GM19452 (cell line): ENCODE data around the gene ANKRD13C.

Experiments
- ATAC-seq: cut with Tn5 transposase; IDR thresholded peaks from one replicate; pipeline ENCODE4 v1.9.1; 2021; ENCODE audit not compliant: unreplicated experiment

The ANKRD13C gene

DNA sequence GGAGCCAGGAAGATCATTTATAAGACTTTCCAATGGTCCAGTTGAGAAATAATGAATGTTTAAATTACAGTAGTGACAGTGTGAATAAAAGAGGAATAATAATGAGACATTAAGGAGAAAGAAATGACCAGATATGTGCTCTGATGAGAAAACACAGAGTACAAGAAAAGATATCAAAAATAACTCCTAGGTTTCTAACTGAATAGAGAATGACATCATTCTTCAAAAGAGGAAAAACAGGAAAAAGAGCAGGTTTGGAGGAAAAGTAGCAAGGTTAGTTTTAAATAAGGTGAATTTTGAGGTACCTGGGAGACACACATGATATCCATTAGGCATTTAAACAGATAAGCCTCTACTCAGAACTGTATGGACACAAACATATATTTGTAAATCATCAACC, 55.0 kb downstream of the ANKRD13C start:
- ATAC-seq, result no peak

GRCh38 chr1:70295749-70296148, 58.8 kb downstream of the ANKRD13C start:
- ATAC-seq, result no peak

- ATAC-seq, result no peak
Measured at GRCh38 chr1:70293186-70293843, 61.2 kb downstream of the ANKRD13C start.

DNA sequence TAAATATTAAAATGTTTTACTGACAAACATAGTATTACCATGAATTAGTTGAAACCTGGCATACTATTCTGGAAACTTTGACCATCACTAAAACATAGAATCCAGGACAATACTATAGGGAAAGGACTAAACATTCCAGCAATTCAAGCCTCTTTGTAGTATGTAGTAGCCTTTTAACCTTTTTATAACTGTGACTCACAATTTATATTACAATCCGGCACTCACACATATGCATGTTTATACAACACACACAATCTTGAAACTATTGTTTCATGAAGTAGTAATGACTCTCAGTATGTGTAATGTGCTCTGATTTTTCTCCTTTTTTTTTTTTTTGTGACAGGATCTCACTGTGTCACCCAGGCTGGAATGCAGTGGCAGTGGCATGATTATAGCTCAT, 64.3 kb downstream of the ANKRD13C start:
- ATAC-seq, result no peak

- no peak for ATAC-seq
Measured at GRCh38 chr1:70288166-70288565, 66.4 kb downstream of the ANKRD13C start.

GRCh38 chr1:70286453-70286852, 68.1 kb downstream of the ANKRD13C start:
- no peak for ATAC-seq

DNA sequence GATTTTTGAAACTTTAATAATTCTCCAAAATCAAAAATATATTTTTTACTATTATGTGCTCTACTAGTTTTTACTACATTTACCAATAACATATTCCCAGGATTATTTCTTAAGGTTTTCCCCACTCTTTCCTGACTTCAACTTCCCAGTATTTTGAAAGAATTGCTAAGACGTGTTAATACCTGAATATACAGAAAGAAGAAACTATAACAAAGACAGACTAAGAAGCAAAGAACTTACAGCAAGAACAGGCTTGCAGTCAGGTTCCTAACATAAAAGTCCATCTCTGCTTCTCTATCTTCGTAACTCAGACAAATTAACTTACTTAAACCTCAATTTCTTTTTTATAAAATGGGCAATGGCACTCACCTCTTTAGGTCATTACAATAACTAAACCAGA, 70.2 kb downstream of the ANKRD13C start:
- no peak for ATAC-seq

DNA sequence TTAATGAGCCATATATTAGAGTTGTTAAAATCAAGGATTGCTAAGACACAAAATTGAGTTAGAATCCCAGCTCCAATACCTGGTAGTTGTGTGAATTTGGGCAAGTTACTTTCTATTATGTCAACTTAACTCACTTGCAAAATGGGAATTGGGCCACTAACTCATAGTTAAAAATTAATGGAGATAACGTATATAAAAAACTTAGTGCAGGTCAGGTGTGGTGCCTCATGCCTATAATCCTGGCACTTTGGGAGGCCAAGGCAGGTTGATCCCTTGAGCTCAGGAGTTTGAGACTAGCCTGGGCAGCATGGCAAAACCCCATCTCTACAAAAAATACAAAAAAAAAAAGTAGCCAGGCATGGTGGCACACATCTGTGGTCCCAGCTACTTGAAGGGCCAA, 75.8 kb downstream of the ANKRD13C start:
- ATAC-seq, result no peak

GRCh38 chr1:70277875-70278274, 76.6 kb downstream of the ANKRD13C start:
- no peak for ATAC-seq

DNA sequence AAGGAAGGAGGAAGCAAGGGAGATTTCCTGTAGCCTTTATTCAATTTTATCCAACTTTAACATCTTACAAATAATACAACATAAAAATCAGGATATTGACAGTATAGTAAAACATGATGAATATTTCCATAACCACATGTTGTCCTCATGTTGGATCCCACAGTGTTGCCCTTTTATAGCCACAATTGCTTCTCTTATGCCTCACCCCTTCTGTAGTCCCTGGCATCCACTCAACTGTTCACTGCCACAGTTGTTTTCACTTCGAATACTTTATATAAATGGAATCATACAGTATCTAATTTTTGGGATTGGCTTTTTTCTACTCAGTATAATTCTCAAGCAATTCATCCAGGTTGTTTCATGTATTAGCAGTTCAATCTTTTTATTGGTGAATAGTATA, 88.6 kb downstream of the ANKRD13C start:
- no peak for ATAC-seq

DNA sequence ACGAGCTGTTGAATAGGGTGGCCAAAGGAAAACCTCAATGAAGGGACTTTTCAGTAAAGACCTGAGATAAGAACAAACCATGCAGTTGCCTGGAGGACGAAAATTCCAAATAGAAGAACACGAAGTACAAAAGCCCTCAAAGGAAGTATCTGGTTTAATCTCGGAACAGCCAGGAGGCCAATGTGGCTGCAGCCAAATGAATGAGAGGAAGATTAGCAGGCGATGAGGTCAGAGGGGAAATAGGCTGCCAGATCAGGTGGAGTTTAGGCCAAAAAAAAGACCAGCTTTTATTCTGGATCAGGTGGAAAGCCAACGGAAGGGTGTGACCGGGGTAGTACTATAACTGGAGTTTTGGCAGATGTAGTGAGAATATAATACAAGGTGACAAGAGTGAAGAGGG, 89.7 kb downstream of the ANKRD13C start:
- no peak for ATAC-seq

DNA sequence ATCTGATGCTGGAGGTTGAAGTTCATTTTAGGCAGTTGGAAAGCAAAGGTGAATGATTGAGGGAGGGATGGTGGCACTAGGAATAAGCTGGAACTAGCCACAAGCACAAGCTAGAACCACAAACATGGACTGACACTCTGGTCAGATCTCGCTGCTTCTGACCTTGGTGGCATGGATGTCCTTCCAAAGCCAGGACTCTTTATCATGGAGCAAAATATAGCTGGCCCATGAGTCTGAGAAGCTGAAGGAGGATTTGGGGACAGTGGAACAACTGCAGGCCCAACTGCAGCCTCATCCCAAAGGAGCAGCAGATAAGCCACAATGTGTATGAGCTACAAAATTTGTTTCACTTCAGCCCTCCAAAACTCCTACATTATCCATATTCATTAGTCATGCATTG, 97.9 kb downstream of the ANKRD13C start:
- ATAC-seq, result no peak

GRCh38 chr1:70248729-70249128, 105.8 kb downstream of the ANKRD13C start:
- ATAC-seq, result no peak

DNA sequence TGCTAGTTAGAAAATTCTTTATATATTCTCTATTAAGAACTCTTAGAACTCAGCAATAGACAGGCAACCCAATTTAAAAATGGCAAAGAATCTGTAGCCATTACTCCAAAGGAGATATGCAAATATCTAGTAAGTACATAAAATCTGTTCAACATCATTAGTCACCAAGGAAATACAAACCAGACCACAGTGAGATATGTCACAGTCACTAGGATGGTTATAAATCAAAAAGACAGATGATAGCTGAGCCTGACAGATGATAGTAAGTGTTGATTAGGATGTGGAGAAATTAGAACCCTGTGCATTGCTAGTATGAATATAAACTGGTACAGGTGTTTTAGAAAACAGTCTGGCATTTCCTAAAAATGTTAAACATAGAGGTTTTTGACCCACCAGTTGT, 106.8 kb downstream of the ANKRD13C start:
- no peak for ATAC-seq

GRCh38 chr1:70247122-70247521, 107.4 kb downstream of the ANKRD13C start:
- ATAC-seq, result no peak

DNA sequence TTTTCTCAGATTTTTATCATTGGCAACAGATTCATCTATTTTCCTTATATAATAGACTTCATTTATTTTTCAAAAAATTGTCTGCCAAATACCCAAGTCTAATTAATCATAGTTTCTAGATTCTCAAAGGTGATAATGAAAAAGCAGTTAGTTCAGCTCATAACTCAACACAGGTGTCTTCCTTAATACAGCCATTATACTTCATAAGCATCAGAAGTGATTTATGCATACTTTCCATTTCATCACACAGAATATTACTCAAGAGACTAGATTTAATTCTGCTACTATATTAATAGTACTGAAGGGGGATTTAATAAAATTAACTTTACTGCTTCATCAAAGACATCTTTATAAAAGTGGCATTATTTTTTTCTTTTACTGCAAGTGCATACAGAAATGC, 114.6 kb downstream of the ANKRD13C start:
- ATAC-seq, result no peak

DNA sequence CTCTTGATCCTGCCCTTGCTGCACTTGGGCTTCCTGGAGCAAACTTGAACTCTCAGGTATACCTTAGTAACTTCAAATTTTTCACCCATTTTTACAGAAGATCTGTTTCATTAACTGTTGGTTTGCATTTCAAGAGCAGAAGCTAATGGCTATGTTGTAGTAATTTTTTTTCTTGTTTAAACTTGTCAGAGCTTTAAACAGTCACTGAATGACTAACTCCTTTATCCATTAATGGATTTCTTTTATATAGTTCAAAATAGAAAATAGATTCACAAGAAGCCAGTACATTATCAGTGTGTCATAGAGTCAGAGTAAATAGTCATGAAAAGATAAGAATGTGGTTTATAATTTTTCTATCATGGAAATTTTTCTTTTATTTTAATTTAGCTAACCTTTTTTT, 119.8 kb downstream of the ANKRD13C start:
- ATAC-seq, result no peak

- no peak for ATAC-seq
Measured at GRCh38 chr1:70231475-70231874, 123.0 kb downstream of the ANKRD13C start.

GRCh38 chr1:70228670-70229069, 125.9 kb downstream of the ANKRD13C start:
- ATAC-seq, result no peak

- no peak for ATAC-seq
Measured at GRCh38 chr1:70227439-70227838, 127.1 kb downstream of the ANKRD13C start.

GRCh38 chr1:70224954-70225353, 129.6 kb downstream of the ANKRD13C start:
- ATAC-seq, result no peak

GRCh38 chr1:70222716-70223235, 131.7 kb downstream of the ANKRD13C start:
- ATAC-seq, result no peak
